Erythroblast (primary cell): ENCODE data around the gene MPPED1.

Experiments
- DNase-seq, 2 experiments: peaks; one replicate each; lab custom pipeline; 2025; lab: John Stamatoyannopoulos, UW
- GATA1 ChIP-seq: IDR thresholded peaks from 2 replicates; pipeline ENCODE4 v1.6.1; 2011; ENCODE audit warnings: low read depth, mild to moderate bottlenecking, control low read depth, low read length, moderate library complexity
- POLR2A ChIP-seq: IDR thresholded peaks from 2 replicates; pipeline ENCODE4 v1.6.1; 2011; ENCODE audit warnings: mild to moderate bottlenecking, low read length

MPPED1 gene

DNA sequence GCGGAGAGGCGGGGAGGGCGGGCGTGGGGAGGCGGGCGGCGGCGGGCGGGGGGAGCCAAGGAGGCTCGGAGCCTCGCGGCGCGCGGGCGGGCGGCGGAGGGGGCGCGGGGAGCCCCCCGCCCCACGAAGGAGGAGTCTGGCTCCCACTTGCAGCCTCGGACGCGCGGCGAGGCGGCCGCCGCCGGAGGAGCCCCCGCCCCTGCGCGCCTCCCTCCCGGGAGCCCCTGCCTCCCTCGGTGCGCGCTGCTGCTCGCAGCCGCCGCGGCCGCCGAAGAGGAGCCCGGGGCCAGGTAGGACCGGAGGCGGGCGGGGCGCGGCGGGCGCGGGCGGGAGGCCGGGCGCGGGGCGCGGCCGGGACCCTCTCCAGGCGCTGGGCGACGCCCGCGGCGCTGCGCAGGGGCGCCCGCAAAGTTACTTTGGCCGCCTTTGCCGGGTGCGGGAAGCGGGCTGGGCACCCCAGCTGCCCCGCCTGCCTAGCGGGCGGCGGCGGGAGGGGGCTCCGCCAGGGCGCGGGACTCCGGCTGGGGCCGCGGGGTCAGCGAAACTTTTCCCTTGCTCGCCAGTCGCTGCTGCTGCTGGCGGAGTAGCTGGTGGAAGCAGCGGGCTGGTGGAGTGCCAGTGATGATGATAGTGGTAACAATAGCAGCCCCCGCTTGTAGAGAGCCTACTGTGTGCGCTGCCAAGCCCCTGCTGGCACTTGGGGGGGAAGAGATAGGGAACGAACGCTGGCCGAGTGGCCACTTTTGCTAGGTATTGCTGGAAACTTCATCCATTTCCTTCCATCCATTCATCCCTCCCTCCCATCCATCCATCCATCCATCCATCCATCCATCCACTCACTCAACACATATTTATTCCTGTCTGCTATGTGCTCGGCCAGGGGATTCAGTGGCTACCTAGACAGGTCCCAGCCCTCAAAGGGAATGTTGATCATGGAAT, at the start of gene MPPED1:
Gene MPPED1, plus strand, starts transcription at position 146 of the 939 bp plus-strand sequence. CDS start 12,972 bp downstream, outside the sequence.
- no peak for DNase-seq
- TF ChIP-seq GATA1 (no peak), POLR2A (no peak)

GRCh38 chr22:43363315-43364168, 48.3 kb upstream of the MPPED1 start:
- no peak for DNase-seq
- TF ChIP-seq GATA1 (no peak), POLR2A (no peak)

- no peak for DNase-seq
- TF ChIP-seq POLR2A (no peak), GATA1 (no peak)
Observed at GRCh38 chr22:43364169-43364435, 47.7 kb upstream of the MPPED1 start.

DNA sequence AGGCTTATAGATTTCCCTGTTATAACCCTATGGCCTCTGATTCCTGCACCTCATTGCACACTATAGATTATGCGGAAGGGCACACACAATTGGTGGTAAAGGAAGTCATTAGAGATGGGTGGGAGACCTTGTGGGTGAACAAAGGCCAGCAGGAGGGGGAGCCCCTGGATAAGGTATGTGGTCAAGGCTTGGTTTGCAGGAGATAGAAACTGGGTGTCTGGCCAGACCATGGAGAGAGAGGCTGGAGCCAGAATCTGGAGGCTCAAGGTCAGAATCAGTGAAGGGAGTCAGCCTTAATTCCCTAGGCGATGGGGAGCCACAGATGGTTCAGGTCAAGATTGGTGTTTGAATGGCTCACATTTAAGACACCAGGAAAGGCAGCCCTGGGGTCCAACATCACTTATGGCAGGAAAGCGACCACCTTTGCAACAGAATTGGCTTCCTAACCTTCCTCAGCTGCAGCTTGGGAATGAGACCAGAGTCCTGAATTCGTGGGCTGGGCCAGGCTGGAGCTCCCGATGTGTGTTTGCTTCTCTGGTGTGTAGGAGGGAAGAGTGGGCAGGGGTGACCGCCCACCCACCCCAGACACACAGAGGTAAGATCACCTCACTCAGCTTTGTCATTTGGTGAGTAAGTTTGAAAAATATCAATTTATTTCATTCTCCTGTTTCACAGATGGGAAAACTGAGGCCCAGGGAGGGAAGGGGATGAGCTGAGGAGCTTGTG, 45.9 kb upstream of the MPPED1 start:
- TF ChIP-seq POLR2A (no peak), GATA1 (no peak)
- DNase-seq: no peak

DNA sequence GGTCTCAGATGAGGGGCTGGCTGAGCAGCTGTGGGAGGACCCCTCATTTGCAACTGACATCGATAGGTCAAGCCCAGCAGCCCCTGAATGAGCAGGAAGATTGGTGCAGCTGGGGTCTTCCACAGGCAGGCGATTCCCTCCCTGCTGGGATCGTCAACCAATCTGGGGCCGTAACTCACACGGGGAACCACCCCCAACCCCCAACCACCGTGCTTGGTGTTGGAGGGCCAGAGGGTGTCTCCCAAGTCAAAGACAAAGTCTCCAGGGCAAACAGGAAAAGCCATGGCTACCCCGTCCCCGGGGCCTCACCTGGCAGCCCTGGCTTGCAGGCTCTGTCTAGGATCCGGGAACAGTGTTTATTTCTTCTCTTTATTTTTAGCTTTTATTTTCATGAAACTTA, 41.8 kb upstream of the MPPED1 start:
- TF ChIP-seq GATA1 (no peak), POLR2A (no peak)

GRCh38 chr22:43375951-43376455, 35.8 kb upstream of the MPPED1 start:
- no peak for DNase-seq
- TF ChIP-seq POLR2A (no peak), GATA1 (no peak)

More for the DNA sequence above, 41.8 kb upstream of the MPPED1 start:
- DNase-seq: no peak

DNA sequence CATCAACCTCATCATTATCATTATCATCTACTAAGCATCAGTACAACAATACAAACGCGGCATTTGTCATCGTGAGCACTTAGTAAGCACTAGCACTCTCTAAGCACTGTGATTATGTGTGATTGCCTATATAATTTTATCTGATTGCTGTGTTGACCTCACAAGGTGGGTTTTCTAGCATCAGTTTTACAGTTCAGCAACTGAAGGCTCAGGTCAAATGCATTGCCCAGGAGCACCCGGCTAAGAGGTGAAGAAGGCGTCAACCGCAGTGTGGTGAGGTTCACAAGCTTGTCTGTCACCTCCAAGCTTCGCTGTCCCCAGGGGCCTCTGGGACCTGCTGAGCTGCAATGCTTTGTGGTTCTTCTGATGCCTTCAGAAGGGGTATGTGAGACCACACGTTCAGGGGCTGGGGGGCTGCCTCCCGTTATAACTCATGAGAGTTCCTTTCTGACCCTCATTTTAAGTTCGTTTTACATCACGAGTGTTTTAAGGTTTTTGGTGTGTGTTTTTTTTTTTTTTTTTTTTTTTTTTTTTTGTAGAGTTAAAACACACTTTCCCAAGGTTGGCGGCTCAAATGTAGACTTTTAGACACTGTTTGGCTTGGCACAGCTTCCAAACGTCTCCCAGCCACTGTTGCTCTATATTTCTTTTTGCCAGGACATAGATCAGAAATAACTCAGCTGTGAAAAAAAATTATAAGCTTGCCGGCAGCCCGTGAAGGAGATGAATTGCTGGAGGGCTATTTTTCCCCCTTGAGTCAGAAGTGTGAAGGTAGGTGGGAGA, 34.9 kb upstream of the MPPED1 start:
- no peak for TF ChIP-seq GATA1
- TF ChIP-seq POLR2A: no peak
- no peak for DNase-seq

DNA sequence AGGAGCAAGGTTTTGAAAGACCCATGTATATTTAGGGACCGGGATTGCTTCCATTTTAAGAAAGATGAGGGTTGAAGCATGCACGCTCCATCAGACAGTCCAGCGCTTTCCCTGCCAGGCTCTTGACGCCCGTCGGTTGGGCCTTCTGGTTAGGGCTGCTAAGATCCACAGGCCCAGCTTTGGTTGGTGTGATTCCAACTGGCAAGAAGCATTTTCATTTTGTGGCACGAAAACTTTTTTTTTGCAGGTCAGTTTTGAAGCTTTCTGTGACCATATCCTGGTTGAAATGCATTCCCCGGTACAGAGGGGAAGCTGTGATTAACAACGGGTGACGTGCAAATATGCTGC, 34.3 kb upstream of the MPPED1 start:
- TF ChIP-seq GATA1: no peak
- no peak for TF ChIP-seq POLR2A
- no peak for DNase-seq

GRCh38 chr22:43377896-43378704, 33.7 kb upstream of the MPPED1 start:
- TF ChIP-seq GATA1 (no peak), POLR2A (no peak)
- peak in 1 of 2 experiments; percentile 33 for DNase-seq

DNA sequence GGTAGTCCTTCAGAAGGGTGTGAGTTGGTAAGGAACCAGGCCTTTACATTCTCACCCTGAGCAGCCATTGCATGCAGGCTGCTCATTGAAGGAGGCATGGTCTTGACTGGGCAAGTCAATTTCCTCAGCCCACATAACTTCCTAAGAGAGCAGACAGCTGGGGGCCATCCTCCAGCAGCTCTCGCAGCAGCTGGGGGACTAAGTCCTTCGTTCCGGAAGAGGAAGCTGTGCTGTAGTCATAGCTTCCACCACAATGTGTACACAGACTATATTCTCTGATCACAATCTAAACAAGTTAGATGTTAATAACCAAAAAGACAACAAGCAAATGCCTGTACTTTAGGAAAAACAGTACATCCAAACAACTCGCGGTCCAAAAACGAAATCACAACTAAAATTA, 30.1 kb upstream of the MPPED1 start:
- no peak for DNase-seq

GRCh38 chr22:43384863-43385262, 27.0 kb upstream of the MPPED1 start:
- no peak for TF ChIP-seq GATA1
- TF ChIP-seq POLR2A: no peak
- DNase-seq: no peak

More for the DNA sequence above, 30.1 kb upstream of the MPPED1 start:
- no peak for TF ChIP-seq GATA1

- peak; percentile 64 to 80 for DNase-seq
- TF ChIP-seq POLR2A: no peak
- TF ChIP-seq GATA1: no peak
Observed at GRCh38 chr22:43385770-43386641, 25.8 kb upstream of the MPPED1 start.
